Colonic mucosa (tissue), 4 donors: Measurements from ENCODE around the gene PHF21A. TPM values are rescaled to one million over a fixed set of nuclear protein-coding genes. Genes with fewer than 3 reads are reported as not detected.

Experiments
- DNase-seq: peaks from one replicate; pipeline ENCODE4 v3.0.0-alpha.2; 2020
- H3K27ac ChIP-seq: fragments of 200-600 bp; one replicate; pipeline ENCODE4 v1.8.0; 2021
- H3K27me3 ChIP-seq: fragments of 200-600 bp; one replicate; pipeline ENCODE4 v1.8.0; 2021
- H3K36me3 ChIP-seq: fragments of 200-600 bp; one replicate; pipeline ENCODE4 v1.8.0; 2021
- H3K4me1 ChIP-seq: fragments of 200-600 bp; one replicate; pipeline ENCODE4 v1.8.0; 2021; ENCODE audit warnings: mild to moderate bottlenecking
- H3K4me3 ChIP-seq: fragments of 200-600 bp; one replicate; pipeline ENCODE4 v1.8.0; 2021
- H3K9ac ChIP-seq, 2 donors: one replicate each; pipeline ENCODE4 v1.7.0; 2013; ENCODE audit warnings: control low read depth in 2 of 2, low read depth in 2 of 2, low read length in 2 of 2
- H3K9me3 ChIP-seq: fragments of 200-600 bp; one replicate; pipeline ENCODE4 v1.8.0; 2021
- intact Hi-C: fragments of 100-400 bp; cut with DNase I; formaldehyde crosslinking; loops from one replicate; pipeline ENCODE4 v1.14.1; 2022
- total RNA-seq, 2 donors: library from RNA; stranded (reverse); fragmentation: NEBNext Ultra II Directional in 1 of 2; extraction: Animal tissue kit (Norgen Biotek cat#: 25700) in 1 of 2; gene quantifications; one replicate each; pipeline ENCODE4 v1.2.1, GENCODE V29; 2021
- TF ChIP-seq, protein P1 (sequence below): fragments of 200-600 bp; IDR thresholded peaks from one replicate; pipeline ENCODE4 v1.8.0; 2022; ENCODE audit warnings: antibody characterized with exemption, mild to moderate bottlenecking
- donor health status: healthy.
- donor health status: DM: no; HTN: no; CAD: no.
- donor health status: DM: no; HTN: no; CAD: no.

PHF21A gene
- total RNA-seq, 2 donors from 2014 or later: 17.0 to 19.1 TPM

DNA sequence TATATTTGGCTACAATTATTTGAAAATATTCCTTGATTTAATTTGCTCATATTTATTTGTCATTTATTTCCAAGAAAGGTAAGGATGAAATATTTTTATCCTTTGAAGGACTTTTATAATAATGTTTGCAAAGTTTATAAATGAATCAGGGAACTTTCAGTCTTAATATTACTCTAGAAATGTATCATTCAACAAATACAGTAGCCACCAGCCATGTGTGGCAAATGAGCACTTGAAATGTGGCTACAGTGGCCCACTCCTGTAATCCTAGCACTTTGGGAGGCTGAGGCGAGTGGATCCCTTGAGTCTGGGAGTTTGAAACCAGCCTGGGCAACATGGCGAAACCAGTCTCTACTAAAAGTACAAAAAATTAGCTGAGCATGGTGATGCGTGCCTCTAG, 20.3 kb upstream of the PHF21A start:
- H3K36me3 ChIP-seq: no peaks in the 10 kb centered on the region
- intact Hi-C loops: no loop called here
- no peak overlapping the region for H3K4me3 ChIP-seq
- H3K27me3 ChIP-seq: no peaks in the 10 kb centered on the region
- no peak for DNase-seq
- no peak overlapping the region for H3K9ac ChIP-seq
- no peaks in the 10 kb centered on the region for H3K9me3 ChIP-seq
- no peak overlapping the region for H3K27ac ChIP-seq
- TF ChIP-seq, protein P1, sequence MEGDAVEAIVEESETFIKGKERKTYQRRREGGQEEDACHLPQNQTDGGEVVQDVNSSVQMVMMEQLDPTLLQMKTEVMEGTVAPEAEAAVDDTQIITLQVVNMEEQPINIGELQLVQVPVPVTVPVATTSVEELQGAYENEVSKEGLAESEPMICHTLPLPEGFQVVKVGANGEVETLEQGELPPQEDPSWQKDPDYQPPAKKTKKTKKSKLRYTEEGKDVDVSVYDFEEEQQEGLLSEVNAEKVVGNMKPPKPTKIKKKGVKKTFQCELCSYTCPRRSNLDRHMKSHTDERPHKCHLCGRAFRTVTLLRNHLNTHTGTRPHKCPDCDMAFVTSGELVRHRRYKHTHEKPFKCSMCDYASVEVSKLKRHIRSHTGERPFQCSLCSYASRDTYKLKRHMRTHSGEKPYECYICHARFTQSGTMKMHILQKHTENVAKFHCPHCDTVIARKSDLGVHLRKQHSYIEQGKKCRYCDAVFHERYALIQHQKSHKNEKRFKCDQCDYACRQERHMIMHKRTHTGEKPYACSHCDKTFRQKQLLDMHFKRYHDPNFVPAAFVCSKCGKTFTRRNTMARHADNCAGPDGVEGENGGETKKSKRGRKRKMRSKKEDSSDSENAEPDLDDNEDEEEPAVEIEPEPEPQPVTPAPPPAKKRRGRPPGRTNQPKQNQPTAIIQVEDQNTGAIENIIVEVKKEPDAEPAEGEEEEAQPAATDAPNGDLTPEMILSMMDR: no peak
- no peaks in the 10 kb centered on the region for H3K4me1 ChIP-seq

DNA sequence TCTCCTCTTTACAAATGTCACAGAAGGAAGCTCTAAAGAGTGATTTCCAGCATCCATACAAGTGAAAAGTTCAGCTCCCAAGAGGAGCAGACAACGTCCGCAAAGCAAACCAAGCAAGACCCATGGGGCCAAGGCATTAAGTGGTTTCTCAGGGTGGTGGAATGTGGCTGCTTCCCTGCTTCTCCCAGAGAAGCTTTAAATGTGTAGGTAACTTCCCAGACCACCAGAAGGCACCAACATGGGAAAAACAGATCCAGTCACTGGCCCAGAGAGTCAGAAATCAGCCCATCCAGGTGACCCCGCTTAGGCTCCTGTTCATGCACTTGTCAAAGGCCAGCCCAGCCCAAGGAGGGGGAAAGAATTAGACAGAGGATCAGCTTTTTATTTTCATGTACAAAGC, 13.3 kb upstream of the PHF21A start:
- no peaks in the 10 kb centered on the region for H3K27me3 ChIP-seq
- DNase-seq: no peak
- H3K36me3 ChIP-seq: no peaks in the 10 kb centered on the region
- no peak overlapping the region for H3K4me3 ChIP-seq
- no peaks in the 10 kb centered on the region for H3K9me3 ChIP-seq
- intact Hi-C loops: no loop called here
- no peaks in the 10 kb centered on the region for H3K4me1 ChIP-seq
- TF ChIP-seq, protein P1: no peak
- H3K9ac ChIP-seq: no peak overlapping the region
- H3K27ac ChIP-seq: no peak overlapping the region

DNA sequence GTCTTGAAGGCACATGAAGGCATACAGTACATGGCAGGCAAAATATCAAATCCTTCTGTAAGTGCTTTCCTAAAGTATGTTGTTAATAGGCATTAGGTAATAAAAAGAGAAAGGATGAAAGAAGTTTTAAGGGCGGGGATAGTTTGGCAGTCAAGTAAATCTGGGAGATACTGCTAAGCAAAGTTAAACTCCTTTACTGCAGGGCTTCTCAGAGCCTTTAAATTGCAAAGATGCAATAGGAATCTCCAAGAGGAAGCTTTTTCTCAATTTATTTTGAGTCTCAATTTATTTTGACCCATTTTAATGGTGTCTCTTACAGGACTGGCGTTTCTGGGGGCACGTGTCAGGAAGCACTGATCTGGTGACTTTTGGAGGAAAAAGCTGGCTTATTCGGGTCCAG, 12.8 kb upstream of the PHF21A start:
- Histone ChIP-seq H3K27me3 (no peaks in the 10 kb centered on the region), H3K4me3 (no peak overlapping the region), H3K36me3 (no peaks in the 10 kb centered on the region), H3K9ac (no peak overlapping the region), H3K4me1 (no peaks in the 10 kb centered on the region), H3K9me3 (no peaks in the 10 kb centered on the region), H3K27ac (no peak overlapping the region)
- no peak for DNase-seq
- intact Hi-C loops: no loop called here
- TF ChIP-seq, protein P1: no peak

DNA sequence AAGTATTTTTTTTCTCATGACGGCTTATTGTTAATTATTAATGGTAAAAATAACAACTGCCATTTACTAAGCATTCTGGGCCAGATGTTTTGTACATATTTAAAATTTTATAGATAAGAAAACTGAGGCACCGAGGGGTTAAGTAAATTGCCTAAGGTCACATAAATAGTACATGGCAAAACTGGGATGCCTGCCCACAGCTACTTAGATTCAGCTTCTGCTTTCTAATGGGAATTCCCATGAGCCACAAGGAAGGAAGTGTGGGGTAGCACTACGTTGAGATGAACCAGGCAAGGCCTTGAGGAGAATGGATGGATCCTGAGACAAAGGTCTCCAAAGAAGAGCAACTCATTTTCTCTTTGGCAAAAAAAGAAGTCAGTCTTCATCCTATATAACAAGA, 11.9 kb upstream of the PHF21A start:
- Histone ChIP-seq H3K36me3 (no peaks in the 10 kb centered on the region), H3K27me3 (no peaks in the 10 kb centered on the region), H3K4me3 (no peak overlapping the region), H3K9ac (no peak overlapping the region), H3K27ac (no peak overlapping the region), H3K9me3 (no peaks in the 10 kb centered on the region), H3K4me1 (no peaks in the 10 kb centered on the region)
- TF ChIP-seq, protein P1: no peak
- intact Hi-C loops: no loop called here
- no peak for DNase-seq

DNA sequence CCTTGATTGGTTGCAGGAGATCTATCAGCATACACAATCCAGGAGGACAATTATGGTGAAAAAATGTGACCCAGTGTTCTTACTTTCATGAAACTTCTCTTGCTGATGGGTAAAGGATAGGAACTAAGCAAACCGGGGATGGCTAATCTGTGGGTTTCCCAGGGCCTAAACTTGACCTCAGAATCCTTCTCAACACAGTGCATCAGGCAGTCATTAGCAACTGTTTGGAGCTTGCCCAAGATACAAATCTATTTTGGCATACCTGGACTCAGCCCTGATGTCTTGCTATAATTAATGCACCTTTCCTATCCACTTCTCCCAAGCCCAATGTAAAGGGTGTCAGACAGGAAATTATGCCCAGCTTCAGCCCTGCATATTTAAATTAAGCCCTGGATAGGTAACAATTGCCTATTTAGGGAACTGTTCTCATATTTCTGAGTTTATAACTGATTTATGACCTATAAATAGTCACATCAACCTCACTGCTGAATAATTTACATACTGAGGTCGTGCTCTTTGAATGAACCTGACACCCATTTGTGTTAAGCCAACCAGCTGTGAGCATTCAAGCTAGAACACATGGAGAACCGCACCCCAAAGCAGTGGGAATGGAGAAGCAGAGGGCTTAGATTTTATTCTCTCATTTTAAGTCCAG, 9.2 kb upstream of the PHF21A start:
- Histone ChIP-seq H3K27ac (no peak overlapping the region), H3K27me3 (no peaks in the 10 kb centered on the region), H3K4me3 (no peak overlapping the region), H3K36me3 (no peaks in the 10 kb centered on the region), H3K4me1 (no peaks in the 10 kb centered on the region), H3K9ac (no peak overlapping the region), H3K9me3 (no peaks in the 10 kb centered on the region)
- TF ChIP-seq, protein P1: no peak
- no peak for DNase-seq
- intact Hi-C loops: no loop called here
